Activated T-cell treated with anti-CD3 and anti-CD28 coated beads for 4 hours (primary cell): ENCODE measurements around the gene UBTD1.
"Not testable (repeated sequence)": the region's sequence is repeated elsewhere in the genome, so short reads cannot be mapped to it uniquely, and the experiment has no call there.

Source experiments
- DNase-seq: peaks from one replicate; pipeline ENCODE4 v3.0.0-alpha.2; 2020

Gene UBTD1

GRCh38 chr10:97517096-97517750 is 18.5 kb downstream of the UBTD1 start:
- no peak for DNase-seq

DNA sequence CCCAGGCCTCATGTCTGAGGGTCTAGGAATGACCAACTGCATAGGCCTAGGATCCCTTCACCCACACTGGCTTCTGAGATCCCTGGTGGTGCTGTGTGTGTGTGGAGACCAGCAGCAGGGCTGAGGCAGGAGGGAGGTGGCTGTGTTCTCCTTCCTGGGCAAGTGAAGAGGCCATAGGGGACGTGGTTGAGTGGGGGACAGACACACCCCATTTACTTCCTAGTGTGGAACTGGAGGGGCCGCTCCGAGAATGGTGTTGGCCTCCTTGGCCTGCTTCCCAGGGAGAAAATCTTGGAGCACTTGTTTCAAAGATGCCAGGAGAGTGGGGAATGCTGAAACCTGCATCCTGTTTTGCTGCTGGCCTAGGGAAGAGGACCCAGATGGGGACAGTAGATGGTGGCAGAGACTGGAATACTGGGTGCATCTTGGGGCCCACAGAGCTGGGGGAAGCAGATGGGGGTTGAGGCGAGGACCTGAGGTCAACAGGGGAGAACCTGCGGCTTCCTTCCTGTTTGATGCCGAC is 19.1 kb downstream of the UBTD1 start:
- DNase-seq = no peak

- DNase-seq = no peak
Observed at GRCh38 chr10:97518301-97519043, 19.7 kb downstream of the UBTD1 start.

GRCh38 chr10:97519342-97519741 is 20.6 kb downstream of the UBTD1 start:
- no peak for DNase-seq

GRCh38 chr10:97520520-97520919 is 21.8 kb downstream of the UBTD1 start:
- DNase-seq = no peak

- no peak for DNase-seq
Observed at GRCh38 chr10:97520978-97521761, 22.4 kb downstream of the UBTD1 start.

- DNase-seq = no peak
Observed at GRCh38 chr10:97522071-97522470, 23.3 kb downstream of the UBTD1 start.

DNA sequence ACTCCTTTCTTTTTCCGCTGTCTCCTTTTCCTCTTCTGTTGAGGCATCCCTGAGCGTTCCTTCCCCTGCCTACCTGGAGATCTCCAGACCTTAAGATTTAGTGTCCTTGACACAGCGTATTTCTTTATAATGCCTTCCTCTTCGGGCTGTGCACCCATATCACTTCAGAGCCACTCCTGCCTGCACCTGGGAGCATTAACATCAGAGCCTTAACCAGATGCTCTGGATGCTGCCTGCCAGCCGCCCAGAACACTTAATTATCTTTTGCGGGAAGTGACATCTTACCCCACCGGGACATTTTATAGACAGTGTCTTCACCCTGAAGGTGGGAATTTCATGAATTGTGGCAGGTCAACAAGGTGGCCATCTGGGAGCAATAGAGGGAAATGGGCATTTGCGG is 24.2 kb downstream of the UBTD1 start:
- DNase-seq = no peak

DNA sequence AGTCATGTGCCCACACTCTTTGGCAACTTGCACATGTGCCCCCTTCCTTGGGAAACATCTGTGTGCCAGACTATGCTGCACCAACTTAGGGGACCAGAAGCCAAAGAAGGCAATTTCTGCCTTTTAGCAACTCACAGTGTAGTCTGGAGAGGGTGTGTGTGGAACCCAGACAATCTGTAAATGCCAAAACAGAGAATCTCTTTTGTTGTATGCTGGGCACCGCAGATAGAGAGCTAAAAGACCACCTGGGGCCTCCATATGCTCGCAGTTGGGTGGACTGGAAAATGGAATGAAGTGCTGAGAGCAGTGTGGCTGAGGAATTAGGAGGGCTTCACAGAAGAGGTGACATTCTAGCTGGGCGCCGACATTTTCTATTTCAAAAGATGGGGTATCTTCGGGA is 26.4 kb downstream of the UBTD1 start:
- DNase-seq = no peak

GRCh38 chr10:97525683-97526110 is 27.0 kb downstream of the UBTD1 start:
- DNase-seq = no peak

DNA sequence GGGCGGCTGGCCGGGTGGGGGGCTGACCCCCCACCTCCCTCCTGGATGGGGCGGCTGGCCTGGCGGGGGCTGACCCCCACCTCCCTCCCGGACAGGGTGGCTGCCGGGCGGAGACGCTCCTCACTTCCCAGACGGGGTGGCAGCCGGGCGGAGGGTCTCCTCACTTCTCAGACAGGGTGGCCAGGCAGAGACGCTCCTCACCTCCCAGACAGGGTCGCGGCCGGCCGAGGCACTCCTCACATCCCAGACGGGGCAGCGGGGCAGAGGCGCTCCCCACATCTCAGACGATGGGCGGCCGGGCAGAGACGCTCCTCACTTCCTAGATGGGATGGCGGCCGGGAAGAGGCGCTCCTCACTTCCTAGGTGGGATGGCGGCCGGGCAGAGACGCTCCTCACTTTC is 30.2 kb downstream of the UBTD1 start:
- not testable (repeated sequence) for DNase-seq

GRCh38 chr10:97529685-97530465 is 31.2 kb downstream of the UBTD1 start:
- no peak for DNase-seq

DNA sequence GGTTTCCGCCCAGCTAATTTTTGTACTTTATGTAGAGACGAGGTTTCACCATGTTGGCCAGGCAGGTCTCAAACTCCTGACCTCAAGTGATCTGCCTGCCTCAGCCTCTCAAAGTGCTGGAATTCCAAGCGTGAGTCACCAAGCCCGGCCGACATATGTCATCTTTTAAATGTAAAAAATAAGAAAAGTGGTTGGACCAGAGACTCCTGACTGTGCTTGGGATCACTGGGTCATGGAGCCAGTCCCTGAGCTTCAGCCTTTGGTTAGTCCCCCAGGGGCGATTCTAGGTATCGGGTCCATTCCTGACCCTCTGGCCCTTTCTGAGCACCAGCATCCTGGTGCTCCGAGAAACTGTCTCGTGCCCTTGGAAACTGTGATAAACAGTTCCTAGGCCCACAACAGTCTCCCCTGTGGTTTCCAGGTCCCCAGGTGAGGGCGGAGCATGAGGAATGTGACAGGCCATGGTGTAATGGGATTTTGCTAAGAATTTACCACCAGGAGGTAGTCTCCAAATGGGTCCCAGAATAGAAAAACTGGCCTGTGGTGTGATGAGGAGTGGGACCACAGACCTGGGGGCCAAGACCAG is 32.8 kb downstream of the UBTD1 start:
- no peak for DNase-seq

- DNase-seq = no peak
Observed at GRCh38 chr10:97532935-97533671, 34.4 kb downstream of the UBTD1 start.

DNA sequence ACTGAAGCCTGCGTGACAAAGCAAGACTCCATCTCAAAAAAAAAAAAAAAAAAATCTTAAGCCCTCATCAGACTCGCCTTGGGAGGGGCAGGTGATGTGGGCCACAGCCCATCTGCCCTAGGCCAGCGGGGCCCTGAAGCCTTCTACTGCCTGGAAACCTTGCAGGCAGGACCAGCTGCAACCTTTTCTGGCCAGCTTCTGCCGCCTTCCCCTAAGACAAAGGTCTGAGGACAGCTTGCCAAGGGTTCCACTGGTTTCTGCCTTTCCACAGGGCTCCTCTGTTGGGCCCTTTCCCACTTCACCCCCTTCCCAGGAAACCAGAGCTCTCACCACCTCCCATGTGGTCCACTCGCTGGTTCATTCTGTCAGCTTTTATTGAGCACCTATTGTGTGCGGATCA is 35.2 kb downstream of the UBTD1 start:
- DNase-seq = no peak

DNA sequence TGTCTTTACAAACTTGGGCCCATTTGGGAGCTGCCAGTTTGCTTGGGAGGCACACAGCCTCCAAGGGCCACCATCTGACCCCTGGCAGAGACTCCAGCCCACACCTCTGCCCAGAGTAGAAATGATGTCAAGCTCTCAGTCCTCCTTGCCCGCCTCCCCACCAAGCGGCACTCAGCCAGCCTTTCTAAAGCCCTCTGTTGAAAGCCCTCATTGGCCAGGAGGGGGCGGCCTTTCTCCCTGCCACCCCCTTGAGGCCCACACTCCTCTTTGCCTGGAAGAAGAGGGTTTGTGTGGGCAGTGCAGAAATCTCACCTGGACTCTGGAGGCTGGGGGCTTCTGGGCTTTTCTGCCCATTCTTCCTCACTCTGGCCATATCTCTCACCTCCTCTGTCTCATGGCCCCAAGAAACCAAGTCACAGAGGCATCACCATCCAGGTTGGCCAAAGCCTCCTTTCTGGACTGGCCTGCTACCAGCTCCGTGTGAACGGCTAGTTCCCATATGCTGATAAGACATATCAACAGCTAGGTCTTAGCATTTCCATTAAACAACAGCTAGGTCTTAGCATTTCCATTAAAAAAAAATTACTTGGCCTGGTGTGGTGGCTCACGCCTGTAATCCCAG is 36.1 kb downstream of the UBTD1 start:
- DNase-seq = no peak

- no peak for DNase-seq
Observed at GRCh38 chr10:97537186-97537869, 38.6 kb downstream of the UBTD1 start.

GRCh38 chr10:97538411-97538810 is 39.7 kb downstream of the UBTD1 start:
- DNase-seq = no peak

DNA sequence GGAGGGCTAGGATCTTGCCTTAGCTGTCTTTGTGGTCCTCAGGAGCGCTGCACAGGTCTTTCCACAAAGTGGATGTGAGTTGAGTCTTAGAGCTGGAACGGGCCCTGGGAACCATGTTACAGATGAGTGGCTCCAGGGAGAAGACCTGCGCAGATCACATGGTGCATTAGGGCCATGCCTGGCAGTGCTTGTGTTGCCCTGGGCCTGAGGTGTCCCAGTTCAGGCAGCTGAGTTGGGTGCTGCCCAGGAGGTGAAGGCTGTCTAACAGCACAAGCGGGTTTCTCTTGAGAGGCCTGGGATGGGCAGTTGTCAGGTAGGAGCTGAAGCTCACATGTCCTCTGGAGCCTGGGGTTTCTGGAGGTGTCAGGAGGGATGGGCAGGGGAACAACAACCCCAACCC is 40.1 kb downstream of the UBTD1 start:
- DNase-seq = no peak

GRCh38 chr10:97539523-97540200 is 40.9 kb downstream of the UBTD1 start:
- no peak for DNase-seq
